Spleen (tissue), 11 donors: ENCODE data around the gene CACNB1. TPM values are rescaled to one million over a fixed set of nuclear protein-coding genes. Genes with fewer than 3 reads are reported as not detected.

Experiments
- DNase-seq: peaks from one replicate; pipeline ENCODE4 v3.0.0-alpha.2; 2020
- H3K27ac ChIP-seq, 8 donors: fragments of 200-600 bp; sonication (generic) in 7 of 8; 1 replicate in 4 of 8; 2 replicates in 4 of 8; pipeline versions ENCODE4 v1.5.0 to v1.8.0; 2016 to 2021; ENCODE audit warnings: inconsistent platforms in 4 of 8, mild to moderate bottlenecking in 4 of 8, moderate library complexity in 1 of 8
- H3K27me3 ChIP-seq, 7 donors: fragments of 200-600 bp; sonication (generic) in 6 of 7; replicated peaks in 1 of 7; 1 replicate in 4 of 7; 2 replicates in 3 of 7; pipeline versions ENCODE4 v1.5.0 to v1.8.0; 2016 to 2021; ENCODE audit warnings: inconsistent platforms in 3 of 7, mild to moderate bottlenecking in 1 of 7
- H3K36me3 ChIP-seq, 6 donors: fragments of 200-600 bp; sonication (generic) in 5 of 6; 1 replicate in 4 of 6; 2 replicates in 2 of 6; pipeline versions ENCODE4 v1.5.0 to v1.8.0; 2016 to 2021; ENCODE audit warnings: inconsistent platforms in 2 of 6
- H3K4me1 ChIP-seq, 6 donors: fragments of 200-600 bp; sonication (generic) in 5 of 6; 1 replicate in 3 of 6; 2 replicates in 3 of 6; pipeline versions ENCODE4 v1.5.0 to v1.8.0; 2016 to 2021; ENCODE audit warnings: inconsistent platforms in 3 of 6
- H3K4me3 ChIP-seq, 8 donors: fragments of 200-600 bp; sonication (generic) in 7 of 8; 1 replicate in 4 of 8; 2 replicates in 4 of 8; pipeline versions ENCODE4 v1.5.0 to v1.8.0; 2016 to 2021; ENCODE audit warnings: inconsistent platforms in 4 of 8, mild to moderate bottlenecking in 4 of 8, moderate library complexity in 2 of 8
- H3K9me3 ChIP-seq, 8 donors: fragments of 200-600 bp; sonication (generic) in 7 of 8; 1 replicate in 4 of 8; 2 replicates in 4 of 8; pipeline versions ENCODE4 v1.5.0 to v1.8.0; 2016 to 2021; ENCODE audit warnings: inconsistent platforms in 4 of 8
- CTCF ChIP-seq, 11 experiments: fragments of 200-600 bp in 7 of 11; fragments of 450-650 bp in 4 of 11; sonication (generic) in 4 of 11; IDR thresholded peaks in 8 of 11; conservative IDR thresholded peaks in 3 of 11; 1 replicate in 7 of 11; 2 replicates in 4 of 11; pipeline versions ENCODE4 v1.4.0 to v1.8.0; 2016 to 2021; ENCODE audit warnings: antibody characterized with exemption in 11 of 11, inconsistent platforms in 4 of 11, mild to moderate bottlenecking in 1 of 11
- POLR2A ChIP-seq, 3 donors: fragments of 450-650 bp; IDR thresholded peaks; one replicate each; pipeline ENCODE4 v1.5.1; 2017; ENCODE audit warnings: antibody characterized with exemption in 3 of 3, mild to moderate bottlenecking in 1 of 3
- POLR2AphosphoS5 ChIP-seq, 3 donors: sonication (generic); formaldehyde crosslinking; IDR thresholded peaks; one replicate each; pipeline ENCODE4 v1.5.1; 2017; ENCODE audit warnings: antibody characterized with exemption in 3 of 3
- WGBS, 5 donors: extraction: QIAGEN DNeasy Blood & Tissue Kit in 3 of 5; methylation state at CpG; one replicate each; pipeline versions ENCODE4 v1.1.5 to v1.1.7; 2013 to 2018; 5-methylcytosine and 5-hydroxymethylcytosine counted together
- intact Hi-C: fragments of 100-400 bp; cut with DNase I; formaldehyde crosslinking; loops from one replicate; pipeline ENCODE4 v1.15.0; 2023; ENCODE audit warnings: low total_unique reads
- polyA plus RNA-seq, 3 donors: library from polyadenylated mRNA; stranded (reverse); fragments of 200-250 nt; gene quantifications; one replicate each; pipeline ENCODE4 v1.2.1, GENCODE V29; 2013
- total RNA-seq, 7 donors: library from RNA; depleted of rRNA in 3 of 7; stranded (reverse); fragments of >200 nt in 3 of 7; fragmentation: NEBNext Ultra II Directional in 4 of 7; extraction: Animal tissue kit (Norgen Biotek cat#: 25700) in 4 of 7; gene quantifications; one replicate each; pipeline versions ENCODE4 v1.1.0 to v1.2.1, GENCODE V29; 2016 to 2021
- donor health status: healthy with polysubstance abuse.
- donor health status: DM: no; HTN: no; CAD: no; lungs with moderate emphysema.
- donor health status: DM: no; HTN: no; CAD: no.
- donor health status: Bipolar disorder and iron deficiency.
- donor health status: healthy.
- donor health status: DM: no; HTN: no; CAD: no.
- donor health status: DM: yes; HTN: yes; CAD: no.

Gene CACNB1
- total and polyA plus RNA-seq, 10 donors: 2.0 to 11.9 (median 6.7) TPM

- WGBS, 5 donors: 53 to 59% (median 56%) methylated on average over 28 to 35 of the region's 35 CpGs
- H3K27ac ChIP-seq: no peak overlapping the region
- peaks cover 0 to 15% (median 9%) of the 10 kb centered on the region in 6 donors for H3K4me1 ChIP-seq
- H3K4me3 ChIP-seq: peak overlapping the region in 1 of 8 donors; percentile 27
- peaks cover 0 to 21% (median 0%) of the 10 kb centered on the region in 7 donors for H3K27me3 ChIP-seq
- H3K9me3 ChIP-seq: no peaks in the 10 kb centered on the region
- TF ChIP-seq POLR2AphosphoS5 (IDR thresholded peaks at IDR 0.05) (peak in 2 of 3 donors; percentile 20 to 42), CTCF (IDR thresholded peaks at IDR 0.05 in 8 of 11, conservative IDR thresholded peaks at IDR 0.05 in 3 of 11) (peak; percentile 53 to 93 (median 83)), POLR2A (IDR thresholded peaks at IDR 0.05) (no peak)
- peak; percentile 92 for DNase-seq
- intact Hi-C loops: loop anchor here (5.0 kb wide), 1 partner anchor 193 kb away; no protein-coding TSS in a partner anchor
- H3K36me3 ChIP-seq: peaks cover 0 to 41% (median 5%) of the 10 kb centered on the region in 6 donors
Observed at GRCh38 chr17:39174920-39175694, 22.4 kb downstream of the CACNB1 start.

- TF ChIP-seq POLR2A (IDR thresholded peaks at IDR 0.05) (no peak), CTCF (IDR thresholded peaks at IDR 0.05 in 8 of 11, conservative IDR thresholded peaks at IDR 0.05 in 3 of 11) (no peak), POLR2AphosphoS5 (IDR thresholded peaks at IDR 0.05) (no peak)
- Histone ChIP-seq H3K36me3 (peaks cover 0 to 34% (median 5%) of the 10 kb centered on the region in 6 donors), H3K27ac (no peak overlapping the region), H3K4me1 (peaks cover 0 to 15% (median 9%) of the 10 kb centered on the region in 6 donors), H3K9me3 (peaks cover 0 to under 1% (median 0%) of the 10 kb centered on the region in 8 donors), H3K4me3 (no peak overlapping the region), H3K27me3 (peaks cover 0 to 27% (median 0%) of the 10 kb centered on the region in 7 donors)
- WGBS, 5 donors: 52 to 65% (median 56%) methylated on average over 9 to 10 of the region's 10 CpGs
- DNase-seq: no peak
- intact Hi-C loops: loop anchor here (5.0 kb wide), 1 partner anchor 191 kb away; no protein-coding TSS in a partner anchor
Observed at GRCh38 chr17:39173526-39174274, 23.8 kb downstream of the CACNB1 start.

GRCh38 chr17:39173080-39173479 lies 24.4 kb downstream of the CACNB1 start:
- H3K4me1 ChIP-seq: peaks cover 0 to 17% (median 9%) of the 10 kb centered on the region in 6 donors
- TF ChIP-seq CTCF (IDR thresholded peaks at IDR 0.05 in 8 of 11, conservative IDR thresholded peaks at IDR 0.05 in 3 of 11) (no peak), POLR2AphosphoS5 (IDR thresholded peaks at IDR 0.05) (no peak), POLR2A (IDR thresholded peaks at IDR 0.05) (no peak)
- peaks cover 0 to 4% (median 0%) of the 10 kb centered on the region in 8 donors for H3K9me3 ChIP-seq
- H3K27me3 ChIP-seq: peaks cover 0 to 30% (median 0%) of the 10 kb centered on the region in 7 donors
- H3K36me3 ChIP-seq: peaks cover 0 to 29% (median 5%) of the 10 kb centered on the region in 6 donors
- no peak overlapping the region for H3K4me3 ChIP-seq
- DNase-seq: no peak
- 42 to 64% (median 56%) methylated on average over 5 of the region's 5 CpGs for WGBS, 5 donors
- no peak overlapping the region for H3K27ac ChIP-seq
- intact Hi-C loops: loop anchor here (5.0 kb wide), 1 partner anchor 191 kb away; no protein-coding TSS in a partner anchor
